Activated T-helper 9 cell treated with anti-CD3 and anti-CD28 coated beads, Interleukin-2, amount 50 U/mL, for 16 hours (primary cell): ENCODE results near the gene TSPAN8.
"Not testable (repeated sequence)": the region's sequence is repeated elsewhere in the genome, so short reads cannot be mapped to it uniquely, and the experiment has no call there.

ENCODE experiments used
- DNase-seq: peaks from one replicate; pipeline ENCODE4 v3.0.0-alpha.2; 2020; ENCODE audit warnings: low read depth

TSPAN8 gene

GRCh38 chr12:71164166-71164565, 6.4 kb upstream of the TSPAN8 start:
- no peak for DNase-seq

DNA sequence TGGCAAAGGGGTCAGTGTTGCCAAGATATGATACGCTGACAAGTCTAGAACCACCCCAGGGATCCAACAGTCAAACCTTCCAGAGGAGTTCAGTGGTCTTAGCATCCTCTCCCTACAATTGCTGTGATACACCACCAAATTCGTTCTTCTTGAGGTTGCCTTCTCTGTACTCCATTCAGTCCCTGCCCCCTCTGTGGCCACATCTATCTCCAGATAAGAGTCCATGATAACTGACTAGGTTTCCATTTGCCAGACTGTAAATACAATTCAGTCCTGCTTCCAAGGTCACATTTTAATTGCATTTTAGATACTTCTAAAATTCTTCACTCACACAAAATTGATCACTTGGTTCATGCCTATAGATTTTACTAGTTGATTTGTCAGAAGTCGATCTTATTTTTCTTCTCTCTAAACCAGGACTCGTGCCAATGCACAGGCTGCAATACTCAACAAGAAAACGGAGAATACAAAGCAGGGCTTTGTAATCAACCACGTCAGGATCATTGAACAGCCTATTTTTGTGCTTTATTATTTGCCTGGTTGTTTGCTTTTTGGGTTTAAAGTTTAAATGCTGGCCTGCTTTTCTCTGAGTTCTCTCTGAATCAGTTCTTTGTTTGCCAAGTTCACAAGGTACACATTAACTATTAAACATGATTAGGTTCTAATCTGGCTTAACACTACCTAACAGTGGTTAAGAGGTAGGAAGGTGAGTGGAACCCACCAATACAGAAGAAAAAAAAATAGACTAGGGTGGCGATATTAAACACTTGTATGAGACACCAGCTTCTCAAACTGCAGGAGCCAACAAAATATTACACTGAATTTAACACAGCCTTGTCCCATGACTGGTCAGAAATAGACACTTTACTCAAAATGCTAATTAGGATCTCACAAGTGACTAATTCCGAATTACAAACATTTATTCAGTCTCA, 5.3 kb upstream of the TSPAN8 start:
- DNase-seq, result no peak

- DNase-seq, result no peak
Observed at GRCh38 chr12:71161591-71161990, 3.8 kb upstream of the TSPAN8 start.

GRCh38 chr12:71160585-71160984, 2.8 kb upstream of the TSPAN8 start:
- DNase-seq, result no peak

GRCh38 chr12:71159878-71160277, 2.1 kb upstream of the TSPAN8 start:
- DNase-seq, result no peak

- DNase-seq, result no peak
Observed at GRCh38 chr12:71159264-71159663, 1.5 kb upstream of the TSPAN8 start.

- no peak for DNase-seq
Observed at GRCh38 chr12:71158361-71158882, 623 bp upstream of the TSPAN8 start.

DNA sequence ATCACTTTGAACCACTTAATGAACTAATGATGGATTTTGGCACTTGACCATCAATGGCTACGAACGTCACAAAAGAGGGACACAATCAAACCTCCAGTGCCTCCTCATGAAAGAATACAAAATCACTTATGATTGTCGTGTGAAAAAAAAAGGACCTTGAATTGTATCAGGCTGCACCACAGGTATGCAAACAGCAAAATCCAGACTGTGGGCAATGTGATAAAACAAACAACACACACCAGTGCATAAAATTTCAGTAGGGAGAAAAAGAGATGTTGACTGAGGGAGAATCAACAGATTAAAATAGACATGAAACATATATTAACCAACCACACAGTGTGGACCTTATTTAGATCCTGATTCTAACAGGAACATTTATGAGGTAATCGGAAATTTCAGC, 2.6 kb downstream of the TSPAN8 start:
- no peak for DNase-seq

DNA sequence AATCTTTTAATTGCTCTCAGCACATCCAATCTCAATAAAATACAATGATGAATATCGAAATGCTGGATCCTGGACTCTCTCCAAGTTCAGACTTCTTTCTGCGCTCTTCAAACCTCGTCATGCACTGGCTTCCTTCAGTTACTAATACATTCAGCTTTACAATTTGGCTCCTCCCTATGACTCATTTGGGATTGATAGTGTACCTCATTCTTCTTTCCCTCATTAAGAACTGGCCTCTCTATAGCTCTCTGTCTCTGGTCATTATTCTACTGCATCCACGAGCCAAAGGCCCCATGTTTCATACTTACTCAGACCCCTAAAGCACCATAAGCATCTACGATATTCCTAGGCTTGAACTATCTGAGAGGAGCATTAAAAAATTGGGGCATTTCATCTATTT, 4.9 kb downstream of the TSPAN8 start:
- DNase-seq, result no peak

DNA sequence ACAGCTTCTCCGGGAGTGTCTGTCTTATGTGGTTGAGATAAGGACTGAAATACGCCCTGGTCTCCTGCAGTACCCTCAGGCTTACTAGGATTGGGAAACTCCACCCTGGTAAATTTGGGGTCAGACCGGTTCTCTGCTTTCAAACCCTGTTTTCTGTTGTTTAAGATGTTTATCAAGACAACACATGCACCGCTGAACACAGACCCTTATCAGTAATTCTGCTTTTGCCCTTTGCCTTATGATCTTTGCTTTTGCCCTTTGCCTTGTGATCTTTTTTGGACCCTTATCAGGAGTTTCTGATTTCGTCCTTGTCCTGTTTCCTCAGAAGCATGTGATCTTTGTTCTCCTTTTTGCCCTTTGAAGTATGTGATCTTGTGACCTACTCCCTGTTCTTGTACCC, 7.8 kb downstream of the TSPAN8 start:
- not testable (repeated sequence) for DNase-seq

- DNase-seq, result no peak
Observed at GRCh38 chr12:71144682-71145081, 13.1 kb downstream of the TSPAN8 start.

DNA sequence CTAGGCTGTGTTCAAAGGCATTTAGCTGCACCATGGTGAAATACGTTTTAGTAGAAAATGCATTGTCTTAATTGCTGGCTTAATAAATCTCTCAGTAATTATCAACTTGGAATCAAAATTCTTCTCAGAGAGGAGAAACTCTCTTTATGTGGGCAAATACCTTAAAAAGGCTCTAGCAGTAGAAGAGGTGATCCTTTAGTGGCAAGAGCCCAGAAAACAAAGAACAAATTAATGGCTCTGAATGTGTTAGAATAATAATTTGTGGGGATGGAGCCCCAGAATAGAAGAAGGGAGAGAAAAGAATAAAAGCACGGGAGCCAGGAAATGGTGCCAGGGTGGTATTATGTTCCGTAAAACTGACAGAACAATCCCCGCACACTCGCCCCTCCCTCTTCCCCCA, 14.8 kb downstream of the TSPAN8 start:
- no peak for DNase-seq

DNA sequence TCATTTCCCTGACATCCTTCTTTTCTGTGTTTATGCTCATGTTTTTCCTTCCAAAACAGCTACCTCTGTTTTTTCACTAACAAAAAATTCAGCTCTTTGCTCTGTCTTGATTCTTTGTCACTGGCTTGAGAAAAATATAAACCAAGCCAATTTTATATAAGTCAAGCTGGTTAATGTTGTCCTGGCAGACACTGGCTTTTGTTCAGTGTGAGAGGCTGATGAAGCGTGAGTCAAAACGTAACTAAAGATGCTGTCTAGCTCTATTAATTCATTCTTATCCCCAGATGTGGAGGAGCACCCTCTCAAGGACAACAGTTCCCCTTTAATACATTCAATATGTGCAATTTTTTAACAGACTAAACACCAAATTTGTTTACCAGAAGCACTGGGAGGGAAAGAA, 15.8 kb downstream of the TSPAN8 start:
- no peak for DNase-seq

GRCh38 chr12:71141378-71141926, 16.3 kb downstream of the TSPAN8 start:
- no peak for DNase-seq

GRCh38 chr12:71139153-71139735, 18.6 kb downstream of the TSPAN8 start:
- no peak for DNase-seq

- no peak for DNase-seq
Observed at GRCh38 chr12:71138011-71138410, 19.8 kb downstream of the TSPAN8 start.

GRCh38 chr12:71135812-71136176, 22.0 kb downstream of the TSPAN8 start:
- no peak for DNase-seq

DNA sequence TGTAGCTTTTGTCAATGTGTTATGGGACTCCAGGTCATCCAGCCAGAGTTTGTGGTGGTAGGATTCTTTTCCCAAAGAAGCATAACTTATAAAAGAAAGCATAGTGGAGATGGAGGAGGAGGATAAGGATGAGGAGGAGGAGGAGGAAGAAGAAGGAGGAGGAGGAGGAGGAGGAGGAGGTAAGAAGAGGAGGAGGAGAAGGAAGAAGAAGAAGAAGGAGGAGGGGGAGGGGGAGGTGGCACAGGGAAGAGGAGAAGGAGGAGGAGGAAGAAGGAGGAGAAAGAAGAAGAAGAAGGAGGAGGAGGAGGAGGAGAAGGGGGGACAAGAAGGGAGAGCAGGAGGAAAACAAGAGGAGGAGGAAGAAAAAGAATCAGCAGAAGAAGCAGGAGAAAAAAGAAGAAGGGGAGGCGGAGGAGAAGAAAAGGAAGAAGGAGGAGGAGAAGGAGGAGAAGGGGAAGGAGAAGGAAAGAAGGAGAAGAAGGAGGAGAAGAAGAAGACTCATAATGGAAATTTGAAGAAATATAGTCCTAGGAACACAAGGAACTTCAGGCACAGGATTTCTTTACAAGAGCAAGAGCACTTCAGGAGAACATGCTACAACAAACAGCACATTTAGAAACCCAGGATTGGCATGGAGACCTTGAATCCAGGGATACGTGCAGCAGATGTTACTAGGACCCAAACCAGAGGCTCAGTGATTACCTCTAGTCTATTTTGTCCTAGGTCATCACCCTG, 22.6 kb downstream of the TSPAN8 start:
- DNase-seq, result no peak

DNA sequence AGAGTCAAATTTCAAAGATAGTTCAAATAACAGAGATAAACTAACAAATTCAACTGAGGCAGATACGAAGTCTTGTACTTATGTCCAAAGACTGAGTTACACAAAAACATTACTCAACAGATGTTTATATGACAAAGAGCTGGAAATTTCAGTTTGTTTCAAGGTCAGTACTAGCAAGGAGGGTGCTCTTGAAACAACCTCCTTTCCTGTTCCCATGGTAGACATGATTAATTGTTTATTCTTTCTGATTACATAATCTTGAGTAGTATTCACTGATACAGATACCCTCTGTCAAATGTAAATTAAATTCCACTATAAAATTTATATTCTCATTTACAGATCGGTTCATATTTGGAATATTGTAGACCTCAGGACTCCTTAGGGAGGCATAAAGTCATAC, 23.4 kb downstream of the TSPAN8 start:
- DNase-seq, result no peak

DNA sequence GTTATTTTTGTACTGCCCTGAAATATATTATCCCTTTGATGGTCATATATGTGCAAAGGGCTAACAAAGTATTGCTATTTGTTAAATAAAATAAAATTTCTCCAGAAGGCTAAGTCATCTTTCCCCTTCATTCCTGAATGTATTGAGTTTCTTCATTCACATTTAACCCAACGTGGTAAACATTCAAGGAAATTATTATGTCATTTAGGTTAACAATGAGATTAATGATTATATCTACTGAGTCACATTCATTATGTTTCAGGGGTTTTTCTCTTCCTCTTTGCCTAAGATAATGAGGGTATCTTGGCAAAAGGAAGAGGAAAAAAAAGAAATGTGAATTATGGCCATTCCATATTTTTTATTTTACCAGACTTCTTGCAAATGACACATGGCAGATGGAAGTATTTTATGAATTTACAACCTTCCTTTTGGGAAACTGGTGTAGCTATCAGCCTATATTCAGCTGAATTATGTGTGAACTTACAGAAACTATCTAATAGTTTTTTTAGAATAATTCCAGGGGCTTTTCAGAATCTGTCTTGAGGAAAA, 27.2 kb downstream of the TSPAN8 start:
- DNase-seq, result no peak

DNA sequence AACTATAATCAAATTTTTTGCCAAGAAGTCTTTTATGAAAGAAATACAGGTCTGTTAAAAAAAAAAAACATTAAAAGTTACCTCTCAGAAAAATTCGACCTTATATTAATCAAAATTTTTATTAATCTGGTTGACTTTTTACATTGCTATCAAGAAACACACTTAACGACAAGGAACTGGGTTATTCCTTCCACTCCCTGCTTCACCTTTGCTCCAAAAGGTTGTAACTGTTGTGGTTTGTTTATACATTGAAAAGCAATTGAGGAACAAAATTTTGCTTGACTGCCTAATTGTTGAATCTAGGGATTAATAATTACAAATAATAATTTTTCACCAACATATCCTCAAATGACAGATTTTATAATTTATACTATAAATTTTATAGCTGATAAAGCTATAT, 28.4 kb downstream of the TSPAN8 start:
- no peak for DNase-seq

GRCh38 chr12:71128191-71128788, 29.5 kb downstream of the TSPAN8 start:
- no peak for DNase-seq
